Mammary epithelial cell (primary cell): ENCODE data around the gene ARCN1.

Source experiments
- EZH2 ChIP-seq: IDR thresholded peaks from 2 replicates; pipeline ENCODE4 v1.6.1; 2012; ENCODE audit warnings: low read length, inconsistent platforms, borderline replicate concordance
- TF ChIP-seq, protein P1 (sequence below), 2 donors: IDR thresholded peaks in 1 of 2; conservative IDR thresholded peaks in 1 of 2; 2 replicates each; pipeline ENCODE4 v1.5.1; 2011 to 2012; ENCODE audit warnings: inconsistent platforms in 2 of 2, low read length in 2 of 2, mild to moderate bottlenecking in 2 of 2, control low read depth in 1 of 2, low read depth in 1 of 2; ENCODE audit not compliant: insufficient read depth in 1 of 2; ENCODE audit errors: extremely low read depth in 1 of 2

DNA sequence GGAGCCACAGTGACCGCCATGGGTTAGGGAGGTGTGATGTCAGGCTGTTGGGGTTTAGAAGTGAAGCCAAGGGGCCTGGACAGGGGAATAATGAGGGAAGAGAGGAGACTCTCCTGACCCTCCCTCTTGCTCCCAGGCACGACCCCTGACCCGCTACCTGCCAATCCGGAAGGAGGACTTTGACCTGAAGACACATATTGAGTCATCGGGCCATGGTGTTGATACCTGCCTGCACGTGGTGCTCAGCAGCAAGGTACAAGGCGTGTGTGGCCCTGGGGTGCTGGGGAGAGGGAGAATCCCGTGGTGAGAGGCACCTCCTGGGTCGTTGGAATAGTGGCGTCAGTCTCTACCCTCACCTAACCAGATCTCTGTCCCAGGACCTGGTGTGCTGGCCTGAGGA, 77.7 kb downstream of the ARCN1 start:
- TF ChIP-seq, protein P1, sequence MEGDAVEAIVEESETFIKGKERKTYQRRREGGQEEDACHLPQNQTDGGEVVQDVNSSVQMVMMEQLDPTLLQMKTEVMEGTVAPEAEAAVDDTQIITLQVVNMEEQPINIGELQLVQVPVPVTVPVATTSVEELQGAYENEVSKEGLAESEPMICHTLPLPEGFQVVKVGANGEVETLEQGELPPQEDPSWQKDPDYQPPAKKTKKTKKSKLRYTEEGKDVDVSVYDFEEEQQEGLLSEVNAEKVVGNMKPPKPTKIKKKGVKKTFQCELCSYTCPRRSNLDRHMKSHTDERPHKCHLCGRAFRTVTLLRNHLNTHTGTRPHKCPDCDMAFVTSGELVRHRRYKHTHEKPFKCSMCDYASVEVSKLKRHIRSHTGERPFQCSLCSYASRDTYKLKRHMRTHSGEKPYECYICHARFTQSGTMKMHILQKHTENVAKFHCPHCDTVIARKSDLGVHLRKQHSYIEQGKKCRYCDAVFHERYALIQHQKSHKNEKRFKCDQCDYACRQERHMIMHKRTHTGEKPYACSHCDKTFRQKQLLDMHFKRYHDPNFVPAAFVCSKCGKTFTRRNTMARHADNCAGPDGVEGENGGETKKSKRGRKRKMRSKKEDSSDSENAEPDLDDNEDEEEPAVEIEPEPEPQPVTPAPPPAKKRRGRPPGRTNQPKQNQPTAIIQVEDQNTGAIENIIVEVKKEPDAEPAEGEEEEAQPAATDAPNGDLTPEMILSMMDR (conservative IDR thresholded peaks at IDR 0.05 in 1 of 2, IDR thresholded peaks at IDR 0.05 in 1 of 2; ENCODE audit: extremely low read depth in 1 of 2, insufficient read depth in 1 of 2, low read depth in 1 of 2, low read length in 2 of 2): no peak
- TF ChIP-seq EZH2: no peak
